HG02973 (cell line): Measurements from ENCODE around the gene EFNA2.

Source experiments
- ATAC-seq: cut with Tn5 transposase; IDR thresholded peaks from one replicate; pipeline ENCODE4 v1.9.1; 2021; ENCODE audit warnings: moderate library complexity; ENCODE audit not compliant: unreplicated experiment

The EFNA2 gene

GRCh38 chr19:1248786-1249297 is 36.8 kb upstream of the EFNA2 start:
- ATAC-seq, result peak; percentile 24

DNA sequence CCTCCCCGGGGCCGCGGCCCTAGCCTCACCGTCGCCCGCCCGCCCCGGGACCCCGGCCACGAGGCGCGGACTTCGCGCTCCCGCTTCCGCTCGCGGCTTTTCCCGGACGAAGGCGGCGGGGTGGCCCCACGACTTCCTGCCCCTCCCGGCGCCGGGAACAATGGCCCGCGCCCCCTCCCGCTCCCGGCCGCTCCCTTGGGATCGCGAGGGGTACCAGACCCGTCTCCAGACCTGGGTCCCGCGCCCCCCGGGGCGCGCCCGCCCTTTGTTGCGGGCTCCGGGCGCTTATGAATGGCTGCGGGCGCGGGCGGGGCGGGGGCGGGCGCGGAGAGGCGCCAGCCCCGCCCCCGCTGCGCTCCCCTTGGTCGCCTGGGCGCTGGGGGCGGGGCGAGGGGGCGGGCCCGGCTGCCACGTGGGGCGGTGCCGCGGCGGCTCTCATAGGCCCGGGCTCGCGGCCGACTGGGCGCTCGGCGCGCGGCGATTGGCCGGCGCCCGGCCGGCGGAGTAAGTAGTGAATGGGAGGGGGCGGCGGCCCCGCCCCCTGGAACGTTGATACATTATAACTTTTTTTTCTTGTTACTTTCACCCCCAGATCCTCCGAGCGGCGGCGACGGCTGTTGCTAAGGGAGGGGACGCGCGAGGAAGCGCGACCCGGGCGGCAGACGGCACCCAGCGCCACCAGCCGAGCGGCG is 36.2 kb upstream of the EFNA2 start:
- ATAC-seq, result peak; percentile 42

DNA sequence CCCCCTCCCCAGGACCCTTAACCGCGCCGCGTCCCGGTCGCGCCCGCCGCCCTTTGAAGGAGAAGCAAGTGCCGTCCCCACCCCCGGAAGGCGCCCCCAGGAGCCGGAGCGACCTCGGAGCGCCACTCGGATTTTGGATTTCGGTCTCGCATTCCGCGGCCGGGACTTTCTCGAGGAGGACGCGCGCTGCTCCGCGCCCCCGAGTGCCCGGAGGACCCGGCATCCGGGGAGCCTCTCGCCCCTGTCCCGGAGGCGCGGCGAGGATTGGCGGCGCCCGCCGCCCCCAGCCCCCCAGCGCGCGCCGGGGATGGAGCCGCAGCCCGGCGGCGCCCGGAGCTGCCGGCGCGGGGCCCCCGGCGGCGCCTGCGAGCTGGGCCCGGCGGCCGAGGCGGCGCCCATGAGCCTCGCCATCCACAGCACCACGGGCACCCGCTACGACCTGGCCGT is 35.7 kb upstream of the EFNA2 start:
- no peak for ATAC-seq

GRCh38 chr19:1250437-1251260 is 35.0 kb upstream of the EFNA2 start:
- ATAC-seq, result no peak

DNA sequence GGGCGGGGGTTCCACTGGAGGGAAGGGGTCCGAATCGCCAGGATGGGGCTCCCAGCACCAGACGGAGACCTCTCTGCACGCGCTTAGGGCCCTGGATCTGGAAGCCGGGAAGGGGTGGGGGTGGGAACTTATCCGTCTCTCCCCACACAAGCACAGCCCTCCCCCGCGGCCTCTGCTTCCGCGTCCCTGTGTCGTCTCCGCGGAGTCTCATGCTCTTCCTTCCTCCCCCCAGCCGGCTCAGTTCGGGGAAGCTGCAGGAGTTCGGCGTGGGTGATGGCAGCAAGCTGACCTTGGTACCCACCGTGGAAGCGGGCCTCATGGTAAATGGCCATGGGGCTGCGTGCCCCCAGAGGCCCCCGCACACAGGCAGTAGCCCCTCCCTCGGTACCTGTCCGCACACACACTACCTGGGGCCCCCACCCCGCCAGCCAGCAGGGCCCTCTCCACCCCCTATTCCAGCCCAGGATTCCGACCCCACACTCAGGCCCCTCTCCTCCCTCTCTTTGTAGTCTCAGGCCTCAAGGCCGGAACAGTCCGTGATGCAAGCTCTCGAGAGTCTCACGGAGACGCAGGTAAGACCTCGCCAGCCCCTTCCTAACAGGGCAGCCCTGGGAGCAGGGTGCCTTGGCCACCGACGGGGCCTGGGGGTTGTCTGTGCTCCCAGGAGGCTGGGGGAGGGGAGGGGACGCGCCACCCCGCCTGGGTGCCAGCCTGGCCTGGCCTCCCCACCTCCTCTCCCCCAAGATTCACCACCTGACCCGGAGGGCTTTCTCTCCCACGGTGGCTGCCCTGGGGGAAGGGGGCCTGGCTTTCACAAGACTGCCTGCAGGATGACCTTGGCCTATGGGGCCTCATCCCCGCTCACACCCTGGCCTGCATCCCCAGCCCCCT is 34.1 kb upstream of the EFNA2 start:
- no peak for ATAC-seq

GRCh38 chr19:1252221-1252820 is 33.4 kb upstream of the EFNA2 start:
- no peak for ATAC-seq

- no peak for ATAC-seq
Measured at GRCh38 chr19:1252821-1253513, 32.7 kb upstream of the EFNA2 start.

GRCh38 chr19:1253514-1254080 is 32.1 kb upstream of the EFNA2 start:
- ATAC-seq, result no peak

DNA sequence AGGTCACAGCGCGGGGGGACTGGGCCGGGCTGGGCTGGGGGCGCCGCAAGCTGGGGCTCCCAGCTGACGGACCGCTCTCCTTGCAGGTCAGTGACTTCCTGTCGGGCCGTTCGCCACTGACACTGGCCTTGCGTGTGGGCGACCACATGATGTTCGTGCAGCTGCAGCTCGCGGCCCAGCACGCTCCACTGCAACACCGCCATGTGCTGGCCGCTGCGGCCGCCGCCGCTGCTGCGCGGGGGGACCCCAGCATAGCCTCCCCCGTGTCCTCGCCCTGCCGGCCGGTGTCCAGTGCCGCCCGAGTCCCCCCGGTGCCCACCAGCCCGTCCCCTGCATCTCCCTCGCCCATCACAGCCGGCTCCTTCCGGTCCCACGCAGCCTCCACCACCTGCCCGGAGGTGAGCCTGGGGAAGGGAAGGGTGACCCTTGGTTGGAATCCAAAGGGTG is 31.6 kb upstream of the EFNA2 start:
- no peak for ATAC-seq

DNA sequence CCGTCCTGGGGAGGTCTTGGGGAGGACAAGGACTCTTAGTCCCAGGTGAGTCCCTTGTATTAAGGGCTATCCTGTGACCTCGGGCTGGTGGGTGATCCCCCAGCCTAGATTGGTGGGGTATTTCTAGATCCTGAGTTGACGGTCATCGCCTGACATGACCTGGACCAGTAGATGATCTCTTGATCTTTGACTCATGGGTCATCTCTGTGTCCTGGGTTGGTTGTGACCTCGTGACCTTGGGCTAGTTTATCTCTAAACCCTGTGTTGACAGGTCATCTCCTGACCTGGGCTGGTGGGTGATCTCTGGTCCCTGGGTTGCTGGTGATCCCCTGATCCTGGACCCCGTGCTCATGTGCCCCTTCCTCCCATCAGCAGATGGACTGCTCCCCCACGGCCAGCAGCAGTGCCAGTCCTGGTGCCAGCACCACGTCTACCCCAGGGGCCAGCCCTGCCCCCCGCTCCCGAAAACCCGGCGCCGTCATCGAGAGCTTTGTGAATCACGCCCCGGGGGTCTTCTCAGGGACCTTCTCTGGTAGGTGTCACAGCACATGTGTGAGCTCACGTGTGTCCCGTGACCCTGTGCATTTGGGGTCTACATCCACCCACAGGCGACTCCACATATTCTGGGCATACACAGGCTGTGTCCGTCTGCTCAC is 31.0 kb upstream of the EFNA2 start:
- no peak for ATAC-seq

DNA sequence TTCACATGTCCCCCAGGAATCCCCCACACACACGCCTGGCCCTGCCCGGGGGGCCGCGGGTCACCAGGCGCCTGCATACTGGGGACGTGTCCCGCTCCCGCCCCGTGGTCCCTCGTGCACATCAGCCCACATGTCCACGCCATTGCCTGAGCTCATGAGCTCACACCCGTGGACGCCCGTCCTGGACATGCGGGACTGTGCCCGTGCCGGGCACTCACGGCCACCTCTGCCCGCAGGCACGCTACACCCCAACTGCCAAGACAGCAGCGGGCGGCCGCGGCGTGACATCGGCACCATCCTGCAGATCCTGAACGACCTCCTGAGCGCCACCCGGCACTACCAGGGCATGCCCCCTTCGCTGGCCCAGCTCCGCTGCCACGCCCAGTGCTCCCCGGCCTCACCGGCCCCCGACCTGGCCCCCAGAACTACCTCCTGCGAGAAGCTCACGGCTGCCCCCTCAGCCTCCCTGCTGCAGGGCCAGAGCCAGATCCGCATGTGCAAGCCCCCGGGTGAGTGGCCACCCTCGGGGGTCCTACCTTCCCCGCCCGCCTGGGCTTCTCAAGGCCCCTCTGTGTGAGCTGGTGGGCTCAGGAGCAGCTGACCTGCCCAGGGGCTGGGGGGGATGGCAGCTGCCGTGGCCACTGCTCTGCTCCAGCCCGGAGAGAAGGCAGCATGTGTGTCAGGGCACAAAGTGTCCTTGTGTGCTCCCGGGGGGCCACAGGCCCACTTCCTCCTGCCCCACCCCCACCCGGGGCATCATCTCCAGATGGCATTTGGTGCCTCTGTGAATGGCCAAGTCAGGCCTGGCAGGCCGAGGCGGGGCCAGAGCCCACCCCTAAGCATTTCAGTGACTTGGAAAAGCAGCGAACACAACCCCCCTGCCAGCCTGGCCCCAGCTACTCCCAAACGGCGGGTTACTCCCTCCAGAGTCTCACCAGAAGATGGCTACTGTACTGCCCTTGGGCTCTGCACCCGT is 30.2 kb upstream of the EFNA2 start:
- ATAC-seq, result no peak

DNA sequence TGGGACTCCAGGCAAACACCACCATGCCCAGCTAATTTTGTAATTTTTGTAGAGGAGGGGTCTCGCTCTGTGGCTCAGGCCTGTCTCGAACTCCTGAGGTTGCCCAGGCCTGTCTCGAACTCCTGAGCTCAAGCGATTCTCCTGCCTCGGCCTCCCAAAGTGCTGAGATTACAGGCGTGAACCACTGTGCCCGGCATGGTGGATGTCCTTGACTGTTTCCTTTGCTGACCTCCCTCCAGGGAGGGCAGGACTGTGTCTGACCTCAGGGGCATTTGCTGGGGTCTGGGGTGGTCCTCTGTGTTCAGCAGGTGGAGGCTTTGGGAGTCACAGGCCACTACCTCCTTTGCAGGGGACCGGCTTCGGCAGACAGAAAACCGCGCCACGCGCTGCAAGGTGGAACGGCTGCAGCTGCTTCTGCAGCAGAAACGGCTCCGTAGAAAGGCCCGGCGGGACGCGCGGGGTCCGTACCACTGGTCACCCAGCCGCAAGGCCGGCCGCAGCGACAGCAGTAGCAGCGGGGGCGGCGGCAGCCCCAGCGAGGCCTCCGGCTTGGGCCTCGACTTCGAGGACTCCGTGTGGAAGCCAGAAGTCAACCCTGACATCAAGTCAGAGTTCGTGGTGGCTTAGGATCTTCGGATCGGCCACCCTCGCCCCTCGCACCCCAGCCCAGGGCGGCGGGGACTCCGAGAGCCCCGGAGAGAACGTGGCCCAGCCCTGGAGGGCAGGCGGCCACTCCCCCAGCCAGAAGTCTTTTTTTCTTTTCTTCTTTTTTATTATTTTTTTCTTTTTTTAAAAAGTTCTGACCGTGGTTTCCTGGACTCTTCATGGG is 28.8 kb upstream of the EFNA2 start:
- no peak for ATAC-seq

GRCh38 chr19:1257475-1258162 is 28.1 kb upstream of the EFNA2 start:
- no peak for ATAC-seq

GRCh38 chr19:1258163-1258492 is 27.5 kb upstream of the EFNA2 start:
- no peak for ATAC-seq

DNA sequence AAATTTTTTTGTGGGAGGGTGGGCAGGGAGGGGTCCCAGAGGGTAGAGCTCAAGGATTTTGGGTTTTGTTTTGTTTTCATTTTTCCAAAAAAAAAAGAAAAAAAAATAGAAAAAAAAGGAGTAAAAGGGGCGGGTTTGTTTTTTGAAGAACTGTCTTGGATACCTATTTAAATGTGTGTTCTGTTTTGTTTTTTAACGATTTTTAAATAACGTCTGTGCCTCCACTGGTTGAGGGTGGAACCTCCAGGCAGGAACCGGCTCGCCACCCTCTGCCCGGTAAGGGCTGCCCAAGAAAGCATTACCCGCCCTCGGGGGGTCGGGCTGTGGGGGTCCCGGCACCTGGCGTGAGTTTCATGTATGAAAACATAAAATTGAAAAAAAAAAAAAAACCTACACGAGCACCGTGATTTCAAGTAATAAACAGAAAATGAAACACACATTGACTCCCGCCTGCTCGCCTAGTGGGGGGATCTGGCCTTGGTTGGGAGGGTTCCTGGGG is 26.9 kb upstream of the EFNA2 start:
- ATAC-seq, result no peak

DNA sequence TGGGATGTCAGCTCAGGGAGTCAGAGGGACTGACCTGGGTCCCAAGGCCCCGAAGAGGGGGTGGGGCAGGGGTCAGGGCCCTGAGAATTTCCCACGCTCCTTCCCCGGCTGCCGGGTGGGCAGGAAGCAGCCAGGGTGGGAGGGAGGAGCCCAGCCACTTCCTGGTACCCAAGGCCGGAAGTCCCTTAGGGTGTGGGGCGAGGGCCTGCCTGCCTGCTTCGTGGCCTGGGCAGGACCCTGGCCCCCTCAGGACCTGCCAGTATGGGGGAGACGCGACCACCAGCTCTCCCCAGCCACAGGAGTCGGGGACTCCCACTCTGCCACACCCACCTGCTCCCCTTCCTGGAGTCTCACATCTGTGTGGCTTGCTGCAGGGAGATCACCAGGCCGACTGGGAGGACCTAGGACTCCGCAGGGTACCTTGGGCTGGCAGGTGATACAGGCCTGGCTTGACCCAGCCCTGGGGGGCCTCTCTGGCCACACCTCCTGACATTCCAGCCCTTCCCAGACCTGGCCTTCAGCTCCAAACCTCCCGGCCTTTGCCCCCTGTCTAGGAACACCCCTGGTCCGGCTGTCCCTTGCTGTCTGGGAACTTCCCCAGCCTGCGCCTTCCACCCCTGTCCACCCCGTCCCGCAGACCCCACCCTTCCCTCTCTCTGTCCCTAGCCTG is 26.3 kb upstream of the EFNA2 start:
- ATAC-seq, result peak; percentile 28
